ENCODE results near the gene METTL24. TPM values are rescaled to one million over a fixed set of nuclear protein-coding genes. Genes with fewer than 3 reads are reported as not detected.

METTL24 gene
- total and polyA plus RNA-seq, 2 of the 13 experiments (the other 11 are each of a cell fraction or from before 2014, with no cell fraction given) = not detected

- TF ChIP-seq, protein P1, sequence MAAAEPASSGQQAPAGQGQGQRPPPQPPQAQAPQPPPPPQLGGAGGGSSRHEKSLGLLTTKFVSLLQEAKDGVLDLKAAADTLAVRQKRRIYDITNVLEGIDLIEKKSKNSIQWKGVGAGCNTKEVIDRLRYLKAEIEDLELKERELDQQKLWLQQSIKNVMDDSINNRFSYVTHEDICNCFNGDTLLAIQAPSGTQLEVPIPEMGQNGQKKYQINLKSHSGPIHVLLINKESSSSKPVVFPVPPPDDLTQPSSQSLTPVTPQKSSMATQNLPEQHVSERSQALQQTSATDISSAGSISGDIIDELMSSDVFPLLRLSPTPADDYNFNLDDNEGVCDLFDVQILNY (CRISPR knock-in tag; conservative IDR thresholded peaks at IDR 0.05) = no peak
- TF ChIP-seq ARID3A (IDR thresholded peaks at IDR 0.05; ENCODE audit: low read depth, low read length) = peak; percentile 46; the same call in 1 of the 2 replicates
- TF ChIP-seq PHF21A (CRISPR knock-in tag; IDR thresholded peaks at IDR 0.05) = peak; percentile 57
- TF ChIP-seq SRF (IDR thresholded peaks at IDR 0.05; ENCODE audit: low read depth, low read length) = peak; percentile 84
- peak; percentile 87 for TF ChIP-seq RXRB (CRISPR knock-in tag; IDR thresholded peaks at IDR 0.05; ENCODE audit: borderline replicate concordance)
- no peak for TF ChIP-seq GATAD1 (CRISPR knock-in tag; IDR thresholded peaks at IDR 0.05)
- no peak for TF ChIP-seq BORCS8-MEF2B (CRISPR knock-in tag; IDR thresholded peaks at IDR 0.05)
- 0 out of 2 replicates have a peak, but pooled peaks have one; percentile 2 for TF ChIP-seq SMC3 (IDR thresholded peaks at IDR 0.05; ENCODE audit: low read length)
- no peak for TF ChIP-seq CENPBD1 (CRISPR knock-in tag; IDR thresholded peaks at IDR 0.05; ENCODE audit: borderline replicate concordance, low read depth)
- peak; percentile 53 for TF ChIP-seq SAP130 (CRISPR knock-in tag; IDR thresholded peaks at IDR 0.05; ENCODE audit: low read depth)
- peak; percentile 80 for TF ChIP-seq CEBPG (CRISPR knock-in tag; IDR thresholded peaks at IDR 0.05)
- TF ChIP-seq ZMAT5 (CRISPR knock-in tag; IDR thresholded peaks at IDR 0.05; ENCODE audit: borderline replicate concordance, low read depth) = no peak
- no peak for TF ChIP-seq DZIP1 (CRISPR knock-in tag; IDR thresholded peaks at IDR 0.05)
- TF ChIP-seq TEAD2 (CRISPR knock-in tag; IDR thresholded peaks at IDR 0.05) = no peak
- no peak for TF ChIP-seq CBFB (CRISPR knock-in tag; IDR thresholded peaks at IDR 0.05)
- TF ChIP-seq ZNF678 (CRISPR knock-in tag; IDR thresholded peaks at IDR 0.05) = no peak
- no peak for TF ChIP-seq ZBTB42 (CRISPR knock-in tag; IDR thresholded peaks at IDR 0.05)
- TF ChIP-seq PRPF4 (IDR thresholded peaks at IDR 0.05; ENCODE audit: low read depth, low read length, poor library complexity, severe bottlenecking) = no peak
- no peak for TF ChIP-seq ZBTB21 (CRISPR knock-in tag; IDR thresholded peaks at IDR 0.05)
- peak; percentile 96 for TF ChIP-seq ZNF644 (CRISPR knock-in tag; IDR thresholded peaks at IDR 0.05; ENCODE audit: low read depth)
- TF ChIP-seq ZNF138 (CRISPR knock-in tag; IDR thresholded peaks at IDR 0.05; ENCODE audit: low read depth) = no peak
- TF ChIP-seq ZNF460 (CRISPR knock-in tag; IDR thresholded peaks at IDR 0.05; ENCODE audit: borderline replicate concordance) = no peak
- no peak for TF ChIP-seq ZNF75D (CRISPR knock-in tag; IDR thresholded peaks at IDR 0.05; ENCODE audit: borderline replicate concordance)
- no peak for TF ChIP-seq KLF13 (CRISPR knock-in tag; IDR thresholded peaks at IDR 0.05)
- no peak for TF ChIP-seq ZNF563 (CRISPR knock-in tag; IDR thresholded peaks at IDR 0.05)
- peak; percentile 84; the same call in 1 of the 2 replicates for TF ChIP-seq CEBPB (IDR thresholded peaks at IDR 0.05; ENCODE audit: borderline replicate concordance, low read depth, low read length)
- TF ChIP-seq NR2F6 (IDR thresholded peaks at IDR 0.05) = peak; percentile 47
- peak; percentile 49; the same call in 1 of the 2 replicates for TF ChIP-seq NR2F6 (CRISPR knock-in tag; IDR thresholded peaks at IDR 0.05)
- no peak for TF ChIP-seq ZFP37 (CRISPR knock-in tag; IDR thresholded peaks at IDR 0.05; ENCODE audit: borderline replicate concordance)
Measured at GRCh38 chr6:110385458-110385863, 27.3 kb upstream of the METTL24 start (continued).

All from HepG2 (cell line).